Left ventricle myocardium inferior (tissue), 1 donor: Measurements from ENCODE around the gene PSME1. TPM values are rescaled to one million over a fixed set of nuclear protein-coding genes. Genes with fewer than 3 reads are reported as not detected.

Experiments
- DNase-seq: peaks from one replicate; pipeline ENCODE4 v3.0.0-alpha.2; 2020
- H3K27ac ChIP-seq: fragments of 200-600 bp; replicated peaks from 2 replicates; pipeline ENCODE4 v1.8.0; 2021
- H3K27me3 ChIP-seq: fragments of 200-600 bp; 2 replicates; pipeline ENCODE4 v1.8.0; 2021; ENCODE audit warnings: low read depth
- H3K36me3 ChIP-seq: fragments of 200-600 bp; 2 replicates; pipeline ENCODE4 v1.8.0; 2021
- H3K4me1 ChIP-seq: fragments of 200-600 bp; 2 replicates; pipeline ENCODE4 v1.8.0; 2021
- H3K4me3 ChIP-seq: fragments of 200-600 bp; 2 replicates; pipeline ENCODE4 v1.8.0; 2021; ENCODE audit warnings: mild to moderate bottlenecking, moderate library complexity
- H3K9me3 ChIP-seq: fragments of 200-600 bp; replicated peaks from 2 replicates; pipeline ENCODE4 v1.8.0; 2021
- CTCF ChIP-seq: fragments of 200-600 bp; IDR thresholded peaks from 2 replicates; pipeline ENCODE4 v1.8.0; 2021; ENCODE audit warnings: antibody characterized with exemption, mild to moderate bottlenecking, borderline replicate concordance
- intact Hi-C: fragments of 100-400 bp; cut with micrococcal nuclease; formaldehyde crosslinking; loops from one replicate; pipeline ENCODE4 v1.11.0; 2022
- total RNA-seq: library from RNA; stranded (reverse); fragmentation: NEBNext Ultra II Directional; extraction: Animal tissue kit (Norgen Biotek cat#: 25700); gene quantifications from one replicate; pipeline ENCODE4 v1.2.1, GENCODE V29; 2021
- donor health status: DM: no; HTN: yes; CAD: no; lungs with severe emphysema.

The PSME1 gene
- total RNA-seq, 1 donor from 2014 or later, result 108 TPM

DNA sequence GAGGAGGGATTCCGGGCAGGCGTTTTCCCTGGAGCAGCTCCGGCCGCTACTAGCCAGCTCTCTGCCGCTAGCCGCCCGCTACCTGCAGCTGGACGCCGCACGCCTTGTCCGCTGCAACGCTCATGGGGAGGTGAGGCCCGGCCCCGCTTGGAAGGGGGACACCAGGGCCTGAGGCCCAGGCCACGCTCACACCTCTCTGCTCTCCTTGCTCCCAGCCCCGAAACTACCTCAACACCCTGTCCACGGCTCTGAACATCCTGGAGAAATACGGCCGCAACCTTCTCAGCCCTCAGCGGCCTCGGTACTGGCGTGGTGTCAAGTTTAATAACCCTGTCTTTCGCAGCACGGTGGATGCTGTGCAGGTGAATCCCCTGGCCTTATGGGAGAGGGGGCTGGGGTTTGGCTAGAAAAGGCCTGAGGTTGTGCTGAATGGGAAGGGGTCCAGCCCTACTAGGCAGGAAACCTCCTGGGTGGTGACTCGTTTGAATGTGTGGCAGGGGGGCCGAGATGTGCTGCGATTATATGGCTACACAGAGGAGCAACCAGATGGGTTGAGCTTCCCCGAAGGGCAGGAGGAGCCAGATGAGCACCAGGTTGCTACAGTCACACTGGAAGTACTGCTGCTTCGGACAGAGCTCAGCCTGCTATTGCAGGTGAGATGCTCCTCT lies 11.9 kb downstream of the PSME1 start:
- Histone ChIP-seq H3K27ac (peak overlapping the region; percentile 98), H3K9me3 (no peaks in the 10 kb centered on the region), H3K36me3 (peaks cover 59% of the 10 kb centered on the region), H3K27me3 (no peaks in the 10 kb centered on the region), H3K4me3 (peak overlapping the region; percentile 99), H3K4me1 (peaks cover 52% of the 10 kb centered on the region)
- TF ChIP-seq CTCF, result no peak
- intact Hi-C loops, result no loop called here
- no peak for DNase-seq

DNA sequence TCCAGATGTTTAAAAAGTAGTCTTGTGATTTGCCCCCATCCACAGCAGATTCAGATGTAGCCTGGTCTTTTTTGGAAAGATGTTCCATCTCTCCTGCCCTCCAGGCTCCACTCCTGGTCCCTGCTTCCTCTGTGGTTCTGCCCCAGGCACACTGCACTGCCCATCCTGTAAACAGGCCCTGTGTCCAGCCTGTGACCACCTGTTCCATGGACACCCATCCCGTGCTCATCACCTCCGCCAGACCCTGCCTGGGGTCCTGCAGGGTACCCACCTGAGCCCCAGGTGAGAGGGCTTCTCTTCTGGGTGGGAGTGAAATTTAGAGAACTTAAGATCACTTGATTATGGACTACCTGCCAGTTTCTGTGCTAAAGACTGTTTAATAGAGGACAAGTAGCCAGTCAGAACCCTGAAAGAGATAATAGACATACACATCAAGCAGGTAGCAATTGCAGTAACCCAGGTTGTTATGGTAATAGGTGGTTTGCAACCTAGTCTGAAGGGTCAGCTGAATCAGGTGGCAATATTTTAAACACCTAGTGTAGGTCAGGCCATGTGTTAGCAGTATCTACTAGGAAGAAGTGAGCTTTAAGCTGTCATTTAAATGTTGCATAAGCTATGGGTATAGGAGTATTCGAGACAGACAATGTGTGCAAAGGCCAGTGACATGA lies 13.4 kb downstream of the PSME1 start:
- Histone ChIP-seq H3K36me3 (peaks cover 60% of the 10 kb centered on the region), H3K9me3 (no peaks in the 10 kb centered on the region), H3K4me1 (peaks cover 49% of the 10 kb centered on the region), H3K4me3 (no peak overlapping the region), H3K27me3 (no peaks in the 10 kb centered on the region), H3K27ac (no peak overlapping the region)
- DNase-seq, result no peak
- no peak for TF ChIP-seq CTCF
- intact Hi-C loops, result no loop called here

GRCh38 chr14:24150061-24150460 lies 14.1 kb downstream of the PSME1 start:
- intact Hi-C loops, result no loop called here
- Histone ChIP-seq H3K36me3 (peaks cover 66% of the 10 kb centered on the region), H3K4me3 (no peak overlapping the region), H3K27me3 (no peaks in the 10 kb centered on the region), H3K9me3 (no peaks in the 10 kb centered on the region), H3K4me1 (peaks cover 46% of the 10 kb centered on the region), H3K27ac (no peak overlapping the region)
- no peak for TF ChIP-seq CTCF
- no peak for DNase-seq

- no peak for DNase-seq
- intact Hi-C loops, result no loop called here
- no peak overlapping the region for H3K27ac ChIP-seq
- no peaks in the 10 kb centered on the region for H3K9me3 ChIP-seq
- peaks cover 41% of the 10 kb centered on the region for H3K4me1 ChIP-seq
- no peak for TF ChIP-seq CTCF
- no peak overlapping the region for H3K4me3 ChIP-seq
- no peaks in the 10 kb centered on the region for H3K27me3 ChIP-seq
- H3K36me3 ChIP-seq, result peaks cover 71% of the 10 kb centered on the region
Measured at GRCh38 chr14:24150567-24150966, 14.6 kb downstream of the PSME1 start.

DNA sequence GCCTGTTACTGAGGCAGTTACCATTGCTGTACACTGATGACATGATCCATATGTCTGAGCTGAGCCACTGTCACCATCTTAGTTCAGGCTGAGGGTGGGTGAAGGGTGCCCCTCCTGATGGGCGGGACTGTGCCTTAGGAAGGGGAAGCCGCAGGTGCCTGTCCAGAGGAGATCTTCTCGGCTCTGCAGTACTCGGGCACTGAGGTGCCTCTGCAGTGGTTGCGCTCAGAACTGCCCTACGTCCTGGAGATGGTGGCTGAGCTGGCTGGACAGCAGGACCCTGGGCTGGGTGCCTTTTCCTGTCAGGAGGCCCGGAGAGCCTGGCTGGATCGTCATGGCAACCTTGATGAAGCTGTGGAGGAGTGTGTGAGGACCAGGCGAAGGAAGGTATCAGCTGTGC lies 15.0 kb downstream of the PSME1 start:
- no peak overlapping the region for H3K27ac ChIP-seq
- DNase-seq, result no peak
- peaks cover 76% of the 10 kb centered on the region for H3K36me3 ChIP-seq
- H3K4me1 ChIP-seq, result peaks cover 37% of the 10 kb centered on the region
- H3K4me3 ChIP-seq, result no peak overlapping the region
- TF ChIP-seq CTCF, result no peak
- no peaks in the 10 kb centered on the region for H3K9me3 ChIP-seq
- no peaks in the 10 kb centered on the region for H3K27me3 ChIP-seq
- intact Hi-C loops, result no loop called here
